HUES64 (cell line): Measurements from ENCODE around the gene RPEL1.

Source experiments
- H3K27ac ChIP-seq: 2 replicates; pipeline ENCODE4 v1.7.0; 2013; ENCODE audit warnings: low read depth, low read length, inconsistent platforms
- H3K27me3 ChIP-seq: 2 replicates; pipeline ENCODE4 v1.6.1; 2013; ENCODE audit warnings: mild to moderate bottlenecking, low read length; ENCODE audit not compliant: insufficient read depth
- H3K36me3 ChIP-seq: 2 replicates; pipeline ENCODE4 v1.6.1; 2013; ENCODE audit warnings: mild to moderate bottlenecking, low read length; ENCODE audit not compliant: insufficient read depth
- H3K4me1 ChIP-seq: 2 replicates; pipeline ENCODE4 v1.6.1; 2013; ENCODE audit warnings: mild to moderate bottlenecking, low read length, moderate library complexity; ENCODE audit not compliant: insufficient read depth
- H3K4me3 ChIP-seq: 2 replicates; pipeline ENCODE4 v1.5.1; 2013; ENCODE audit warnings: mild to moderate bottlenecking, low read length, moderate library complexity
- H3K9ac ChIP-seq: 2 replicates; pipeline ENCODE4 v1.6.1; 2013; ENCODE audit warnings: mild to moderate bottlenecking, low read depth, low read length
- H3K9me3 ChIP-seq: 2 replicates; pipeline ENCODE4 v1.6.1; 2013; ENCODE audit warnings: low read depth, low read length; ENCODE audit not compliant: insufficient read depth
- WGBS: fragments of 150-250, 120-280 bp; methylation state at CpG from one replicate; pipeline ENCODE4 v1.1.7; 2013; ENCODE audit warnings: missing lambda C conversion rate; 5-methylcytosine and 5-hydroxymethylcytosine counted together

The RPEL1 gene

GRCh38 chr10:103280031-103280430, 34.3 kb downstream of the RPEL1 start:
- peaks cover 16% of the 10 kb centered on the region for H3K4me1 ChIP-seq
- H3K9ac ChIP-seq = no peak overlapping the region
- no peaks in the 10 kb centered on the region for H3K36me3 ChIP-seq
- H3K27ac ChIP-seq = no peak overlapping the region
- no peak overlapping the region for H3K4me3 ChIP-seq
- peaks cover 66% of the 10 kb centered on the region for H3K27me3 ChIP-seq
- no peaks in the 10 kb centered on the region for H3K9me3 ChIP-seq
- WGBS = 78% methylated on average over 3 of the region's 3 CpGs

- H3K27me3 ChIP-seq = peaks cover 61% of the 10 kb centered on the region
- H3K9me3 ChIP-seq = no peaks in the 10 kb centered on the region
- no peak overlapping the region for H3K27ac ChIP-seq
- H3K4me3 ChIP-seq = no peak overlapping the region
- H3K4me1 ChIP-seq = peaks cover 16% of the 10 kb centered on the region
- no peaks in the 10 kb centered on the region for H3K36me3 ChIP-seq
- WGBS = 94% methylated on average over 2 of the region's 2 CpGs
- no peak overlapping the region for H3K9ac ChIP-seq
These were observed 34.8 kb downstream of the RPEL1 start for GRCh38 chr10:103280506-103280905.

DNA sequence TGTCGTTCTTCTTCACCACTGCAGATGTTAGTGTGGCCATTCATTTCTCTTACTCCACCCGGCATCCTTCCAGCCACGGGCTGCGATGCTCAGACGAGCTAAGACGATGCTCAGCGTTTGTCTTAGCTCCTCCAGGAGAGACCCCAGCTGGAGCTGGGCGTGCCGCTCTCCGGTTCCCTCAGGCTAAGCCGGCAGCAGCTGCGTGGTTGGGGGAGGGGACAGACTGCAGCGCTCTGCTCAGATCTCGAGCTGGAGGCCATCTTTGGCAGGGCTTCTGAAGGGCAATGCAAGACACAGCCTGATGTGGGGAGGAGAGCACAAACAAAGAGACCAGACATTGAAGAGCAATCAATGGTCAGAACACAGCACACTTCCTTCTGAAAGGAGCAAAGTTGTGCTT, 36.1 kb downstream of the RPEL1 start:
- 3% methylated on average over 14 of the region's 14 CpGs for WGBS
- Histone ChIP-seq H3K27me3 (peaks cover 48% of the 10 kb centered on the region), H3K9me3 (no peaks in the 10 kb centered on the region), H3K36me3 (no peaks in the 10 kb centered on the region), H3K27ac (peak overlapping the region; percentile 41), H3K4me3 (peak overlapping the region; percentile 39), H3K9ac (peak overlapping the region; percentile 52), H3K4me1 (peaks cover 16% of the 10 kb centered on the region)

GRCh38 chr10:103282961-103283360, 37.3 kb downstream of the RPEL1 start:
- Histone ChIP-seq H3K27ac (no peak overlapping the region), H3K9ac (no peak overlapping the region), H3K36me3 (no peaks in the 10 kb centered on the region; the same call in 1 of the 2 replicates), H3K4me1 (peaks cover 16% of the 10 kb centered on the region), H3K4me3 (no peak overlapping the region), H3K27me3 (peaks cover 36% of the 10 kb centered on the region), H3K9me3 (no peaks in the 10 kb centered on the region)
- 100% methylated on average over 1 of the region's 1 CpG for WGBS

- 93% methylated on average over 11 of the region's 11 CpGs for WGBS
- Histone ChIP-seq H3K9ac (no peak overlapping the region), H3K27ac (no peak overlapping the region), H3K4me3 (no peak overlapping the region), H3K9me3 (no peaks in the 10 kb centered on the region), H3K36me3 (peaks cover 3% of the 10 kb centered on the region; the same call in 1 of the 2 replicates), H3K27me3 (peaks cover 24% of the 10 kb centered on the region), H3K4me1 (peaks cover 16% of the 10 kb centered on the region)
These were observed 38.5 kb downstream of the RPEL1 start for GRCh38 chr10:103284170-103284569.

DNA sequence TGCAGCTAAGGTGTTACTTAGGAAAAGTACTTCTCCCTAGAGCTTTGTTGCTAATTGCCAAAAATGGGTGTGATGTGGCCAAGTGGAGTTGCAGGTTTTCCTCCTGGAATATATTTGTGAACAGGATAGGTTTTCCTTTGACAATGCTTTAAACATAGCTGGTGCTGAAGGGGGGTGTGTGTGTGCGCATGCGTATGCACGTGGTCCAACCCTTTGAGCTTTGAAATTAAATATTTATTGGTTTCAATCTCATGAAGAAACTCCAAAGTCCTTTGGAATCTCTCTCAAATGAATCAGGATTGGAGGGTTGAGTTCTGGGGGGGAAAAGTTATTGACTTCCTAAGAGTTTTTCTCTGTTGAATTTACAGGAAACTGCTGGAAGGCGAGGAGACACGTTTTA, 42.3 kb downstream of the RPEL1 start:
- Histone ChIP-seq H3K27me3 (no peaks in the 10 kb centered on the region), H3K36me3 (peaks cover 3% of the 10 kb centered on the region; the same call in 1 of the 2 replicates), H3K27ac (no peak overlapping the region), H3K4me3 (no peak overlapping the region), H3K4me1 (no peaks in the 10 kb centered on the region), H3K9me3 (no peaks in the 10 kb centered on the region), H3K9ac (no peak overlapping the region)
- 92% methylated on average over 5 of the region's 5 CpGs for WGBS

DNA sequence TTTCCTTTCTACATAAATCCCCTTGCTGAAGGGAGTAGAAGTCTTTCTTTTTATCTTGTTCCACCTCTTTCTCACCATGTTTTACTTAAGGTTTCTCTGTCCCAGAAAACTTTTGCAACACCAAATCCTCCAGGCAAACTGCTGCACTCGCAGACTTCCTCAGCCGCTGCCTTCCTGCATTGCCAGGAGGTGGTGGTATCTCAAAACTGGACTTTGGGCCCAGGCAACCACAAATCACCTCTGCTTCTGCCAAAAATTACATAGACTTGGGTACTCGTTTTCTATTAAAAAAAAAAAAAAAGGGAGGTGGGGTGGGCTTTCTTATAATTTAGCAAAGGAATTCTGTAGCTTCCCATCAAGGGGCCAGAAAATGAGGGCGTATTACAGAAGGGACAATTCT, 45.9 kb downstream of the RPEL1 start:
- Histone ChIP-seq H3K4me3 (no peak overlapping the region), H3K27ac (no peak overlapping the region)
- 95% methylated on average over 4 of the region's 4 CpGs for WGBS

DNA sequence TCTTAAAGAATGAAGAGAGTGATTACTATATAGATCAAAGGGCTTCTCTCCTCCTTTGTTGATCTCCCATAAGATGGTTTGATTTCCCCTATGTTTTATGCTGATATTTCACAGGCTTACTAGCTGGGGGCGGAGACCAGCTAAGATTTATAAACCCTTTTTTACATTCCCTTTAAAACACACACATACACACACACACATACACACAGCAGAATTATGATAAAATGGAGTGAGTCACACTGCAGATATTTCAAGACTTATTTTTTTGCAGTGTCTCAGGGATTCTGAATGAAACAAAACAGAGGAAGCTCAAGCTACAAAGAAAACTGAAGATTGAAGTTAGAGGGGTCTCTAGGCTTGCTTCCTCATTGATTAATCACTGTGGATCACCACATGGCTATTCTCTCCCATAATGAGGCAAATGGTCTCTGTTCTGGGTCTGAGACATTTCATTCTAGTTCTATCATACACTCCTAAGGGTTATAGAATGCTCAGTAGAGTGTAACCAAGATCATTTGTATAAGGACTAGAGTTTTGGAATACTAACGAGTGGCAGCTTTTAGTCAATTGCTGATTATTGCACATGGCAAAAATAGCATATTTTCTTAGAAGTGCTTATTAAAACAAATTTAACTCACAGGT, 49.8 kb downstream of the RPEL1 start:
- WGBS = 96% methylated on average over 2 of the region's 2 CpGs
- Histone ChIP-seq H3K4me1 (no peaks in the 10 kb centered on the region), H3K9me3 (no peaks in the 10 kb centered on the region), H3K36me3 (no peaks in the 10 kb centered on the region), H3K27me3 (no peaks in the 10 kb centered on the region), H3K4me3 (no peak overlapping the region), H3K9ac (no peak overlapping the region), H3K27ac (no peak overlapping the region)

More for the DNA sequence above, 45.9 kb downstream of the RPEL1 start:
- Histone ChIP-seq H3K36me3 (peaks cover 3% of the 10 kb centered on the region; the same call in 1 of the 2 replicates), H3K9me3 (no peaks in the 10 kb centered on the region), H3K9ac (no peak overlapping the region), H3K27me3 (no peaks in the 10 kb centered on the region), H3K4me1 (no peaks in the 10 kb centered on the region)
